ENCODE data around the gene CANT1. TPM values are rescaled to one million over a fixed set of nuclear protein-coding genes. Genes with fewer than 3 reads are reported as not detected.
"Not testable (repeated sequence)": the region's sequence is repeated elsewhere in the genome, so short reads cannot be mapped to it uniquely, and the experiment has no call there.

Gene CANT1
- total RNA-seq, 2 experiments from 2014 or later = 41.6 to 53.1 TPM

GRCh38 chr17:78970834-78971755 lies 38.5 kb downstream of the CANT1 start:
- POLR2A ChIA-PET = no interaction called here
- CTCF ChIA-PET = interaction anchor here (0.6 to 2.0 kb wide), 15 partner anchors 9 to 474 kb away, joined by 3 to 28 read pairs (median 3); no protein-coding TSS in a partner anchor

- ChIA-PET POLR2A (no interaction called here), CTCF (no interaction called here)
These were observed 39.7 kb downstream of the CANT1 start for GRCh38 chr17:78969865-78970264.

- CTCF ChIA-PET = interaction anchor here (3.2 kb wide), 1 partner anchor 102 kb away, joined by 13 read pairs; no protein-coding TSS in a partner anchor
- POLR2A ChIA-PET = no interaction called here
These were observed 41.7 kb downstream of the CANT1 start for GRCh38 chr17:78967782-78968362.

GRCh38 chr17:78966910-78967600 lies 42.5 kb downstream of the CANT1 start:
- ChIA-PET CTCF (interaction anchor here (1.8 to 3.2 kb wide), 2 partner anchors 11 to 101 kb away, joined by 4 to 13 read pairs; no protein-coding TSS in a partner anchor), POLR2A (no interaction called here)

GRCh38 chr17:78966123-78966813 lies 43.3 kb downstream of the CANT1 start:
- POLR2A ChIA-PET = no interaction called here
- CTCF ChIA-PET = interaction anchor here (1.8 to 3.2 kb wide), 2 partner anchors 12 to 100 kb away, joined by 4 to 13 read pairs; no protein-coding TSS in a partner anchor

GRCh38 chr17:78965491-78965924 lies 44.1 kb downstream of the CANT1 start:
- ChIA-PET POLR2A (no interaction called here), CTCF (interaction anchor here (1.8 to 3.2 kb wide), 2 partner anchors 13 to 100 kb away, joined by 4 to 13 read pairs; no protein-coding TSS in a partner anchor)

- ChIA-PET POLR2A (no interaction called here), CTCF (interaction anchor here (0.7 kb wide), 1 partner anchor 107 kb away, joined by 3 read pairs; no protein-coding TSS in a partner anchor)
These were observed 46.2 kb downstream of the CANT1 start for GRCh38 chr17:78963378-78963777.

- POLR2A ChIA-PET = not testable (repeated sequence)
- CTCF ChIA-PET = interaction anchor here (0.7 to 1.2 kb wide), 2 partner anchors 9 to 28 kb away, joined by 3 to 5 read pairs; no protein-coding TSS in a partner anchor
These were observed 46.6 kb downstream of the CANT1 start for GRCh38 chr17:78962984-78963348.

- ChIA-PET POLR2A (no interaction called here), CTCF (interaction anchor here (0.7 to 1.2 kb wide), 2 partner anchors 9 to 28 kb away, joined by 3 to 5 read pairs; no protein-coding TSS in a partner anchor)
These were observed 47.1 kb downstream of the CANT1 start for GRCh38 chr17:78962345-78962983.

- ChIA-PET POLR2A (no interaction called here), CTCF (interaction anchor here (1.2 to 1.7 kb wide), 2 partner anchors 10 to 96 kb away, joined by 5 to 7 read pairs; no protein-coding TSS in a partner anchor)
These were observed 48.0 kb downstream of the CANT1 start for GRCh38 chr17:78961571-78961970.

GRCh38 chr17:78960928-78961327 lies 48.6 kb downstream of the CANT1 start:
- ChIA-PET CTCF (interaction anchor here (1.7 kb wide), 1 partner anchor 95 kb away, joined by 7 read pairs; no protein-coding TSS in a partner anchor), POLR2A (no interaction called here)

- POLR2A ChIA-PET = no interaction called here
- CTCF ChIA-PET = interaction anchor here (1.7 kb wide), 1 partner anchor 94 kb away, joined by 7 read pairs; no protein-coding TSS in a partner anchor
These were observed 49.8 kb downstream of the CANT1 start for GRCh38 chr17:78959803-78960202.

- ChIA-PET POLR2A (no interaction called here), CTCF (interaction anchor here (0.8 kb wide), 1 partner anchor 398 kb away, joined by 3 read pairs; no protein-coding TSS in a partner anchor)
These were observed 50.9 kb downstream of the CANT1 start for GRCh38 chr17:78958641-78959127.

GRCh38 chr17:78957128-78957527 lies 52.4 kb downstream of the CANT1 start:
- ChIA-PET CTCF (no interaction called here), POLR2A (no interaction called here)

GRCh38 chr17:78956254-78956653 lies 53.3 kb downstream of the CANT1 start:
- CTCF ChIA-PET = no interaction called here
- POLR2A ChIA-PET = no interaction called here

GRCh38 chr17:78954684-78955083 lies 54.9 kb downstream of the CANT1 start:
- ChIA-PET CTCF (interaction anchor here (0.8 kb wide), 1 partner anchor 44 kb away, joined by 3 read pairs; no protein-coding TSS in a partner anchor), POLR2A (no interaction called here)

- ChIA-PET CTCF (interaction anchor here (0.7 to 1.0 kb wide), 3 partner anchors 17 to 89 kb away, joined by 3 to 4 read pairs (median 3); no protein-coding TSS in a partner anchor), POLR2A (no interaction called here)
These were observed 55.9 kb downstream of the CANT1 start for GRCh38 chr17:78953356-78954350.
